Psoas muscle (tissue), 8 donors: ENCODE data around the gene CACNG4. TPM values are rescaled to one million over a fixed set of nuclear protein-coding genes. Genes with fewer than 3 reads are reported as not detected.

Experiments used
- ATAC-seq, 4 donors: fragments of 200-7000 bp; cut with Tn5 transposase; one replicate each; pipeline ENCODE4 v1.9.1; 2020; ENCODE audit warnings: moderate library complexity in 3 of 4, mild to moderate bottlenecking in 2 of 4
- DNase-seq, 2 donors: peaks; one replicate each; pipeline ENCODE4 v3.0.0-alpha.2; 2020
- H3K27ac ChIP-seq: fragments of 200-600 bp; one replicate; pipeline ENCODE4 v1.8.0; 2022
- H3K27me3 ChIP-seq, 3 donors: fragments of 200-600 bp in 1 of 3; one replicate each; pipeline versions ENCODE4 v1.6.1 to v1.8.0; 2013 to 2022; ENCODE audit warnings: low read length in 2 of 3, mild to moderate bottlenecking in 2 of 3, moderate library complexity in 1 of 3; ENCODE audit not compliant: insufficient read depth in 3 of 3
- H3K36me3 ChIP-seq, 2 donors: fragments of 200-600 bp in 1 of 2; one replicate each; pipeline versions ENCODE4 v1.6.1 to v1.8.0; 2013 to 2022; ENCODE audit warnings: low read depth in 1 of 2, mild to moderate bottlenecking in 1 of 2, moderate library complexity in 1 of 2; ENCODE audit not compliant: insufficient read depth in 1 of 2
- H3K4me1 ChIP-seq: fragments of 200-600 bp; one replicate; pipeline ENCODE4 v1.8.0; 2022
- H3K4me3 ChIP-seq: fragments of 200-600 bp; one replicate; pipeline ENCODE4 v1.8.0; 2022; ENCODE audit warnings: mild to moderate bottlenecking
- H3K9me3 ChIP-seq: fragments of 200-600 bp; one replicate; pipeline ENCODE4 v1.8.0; 2022
- WGBS, 3 donors: extraction: QIAGEN DNeasy Blood & Tissue Kit; methylation state at CpG; one replicate each; pipeline versions ENCODE4 v1.1.6 to v1.1.7; 2013; 5-methylcytosine and 5-hydroxymethylcytosine counted together
- intact Hi-C, 2 donors: fragments of 100-400 bp; cut with DNase I; formaldehyde crosslinking; loops; one replicate each; pipeline versions ENCODE4 v1.11.0 to v1.14.2; 2022
- polyA plus RNA-seq, 3 donors: library from polyadenylated mRNA; stranded (reverse); fragments of 200-250 nt; gene quantifications; one replicate each; pipeline ENCODE4 v1.2.3, GENCODE V29; 2013
- total RNA-seq, 4 donors: library from RNA; stranded (reverse); fragmentation: NEBNext Ultra II Directional in 2 of 4; extraction: Animal tissue kit (Norgen Biotek cat#: 25700) in 2 of 4; gene quantifications; one replicate each; pipeline versions ENCODE4 v1.2.1 to v1.2.4, GENCODE V29; 2021 to 2023
- TF ChIP-seq, protein P1 (sequence below): fragments of 200-600 bp; IDR thresholded peaks from one replicate; pipeline ENCODE4 v1.8.0; 2022; ENCODE audit warnings: antibody characterized with exemption
- donor health status: healthy with polysubstance abuse.
- donor health status: DM: no; HTN: no; CAD: no; lungs with moderate emphysema.
- donor health status: Bipolar disorder and iron deficiency.
- donor health status: healthy.
- donor health status: DM: yes; HTN: yes; CAD: no.
- donor health status: DM: no; HTN: no; CAD: no.
- donor health status: DM: no; HTN: no; CAD: no.
- donor health status: DM: yes; HTN: yes; CAD: no.

Gene CACNG4
- total and polyA plus RNA-seq, 7 donors = 0.03 TPM; not detected in 6

DNA sequence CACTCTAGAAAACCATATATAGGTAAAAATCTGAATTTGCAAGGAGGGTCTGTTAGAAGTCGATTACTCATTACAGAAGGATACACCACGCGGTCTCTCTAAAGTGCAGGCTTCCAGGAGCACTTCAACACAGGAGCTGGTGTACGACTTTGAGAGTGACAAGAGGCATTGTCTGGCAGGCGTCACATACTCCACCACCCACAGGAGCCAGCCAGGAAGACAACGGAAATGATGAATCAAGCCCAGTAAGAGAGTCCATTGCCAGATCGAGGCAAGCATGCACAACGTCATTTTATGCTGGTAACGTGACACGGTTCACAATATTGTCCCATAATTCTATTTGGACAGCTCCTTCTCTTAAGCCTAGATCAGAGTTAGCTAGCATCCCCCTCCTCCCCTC lies 15.0 kb upstream of the CACNG4 start:
- WGBS, 3 donors = 40 to 49% (median 43%) methylated on average over 10 of the region's 10 CpGs
- Histone ChIP-seq H3K4me1 (peaks cover 23% of the 10 kb centered on the region), H3K27me3 (peaks cover 0 to 10% (median 2%) of the 10 kb centered on the region in 3 donors), H3K4me3 (no peak overlapping the region), H3K27ac (no peak overlapping the region), H3K36me3 (no peaks in the 10 kb centered on the region), H3K9me3 (no peaks in the 10 kb centered on the region)
- TF ChIP-seq, protein P1, sequence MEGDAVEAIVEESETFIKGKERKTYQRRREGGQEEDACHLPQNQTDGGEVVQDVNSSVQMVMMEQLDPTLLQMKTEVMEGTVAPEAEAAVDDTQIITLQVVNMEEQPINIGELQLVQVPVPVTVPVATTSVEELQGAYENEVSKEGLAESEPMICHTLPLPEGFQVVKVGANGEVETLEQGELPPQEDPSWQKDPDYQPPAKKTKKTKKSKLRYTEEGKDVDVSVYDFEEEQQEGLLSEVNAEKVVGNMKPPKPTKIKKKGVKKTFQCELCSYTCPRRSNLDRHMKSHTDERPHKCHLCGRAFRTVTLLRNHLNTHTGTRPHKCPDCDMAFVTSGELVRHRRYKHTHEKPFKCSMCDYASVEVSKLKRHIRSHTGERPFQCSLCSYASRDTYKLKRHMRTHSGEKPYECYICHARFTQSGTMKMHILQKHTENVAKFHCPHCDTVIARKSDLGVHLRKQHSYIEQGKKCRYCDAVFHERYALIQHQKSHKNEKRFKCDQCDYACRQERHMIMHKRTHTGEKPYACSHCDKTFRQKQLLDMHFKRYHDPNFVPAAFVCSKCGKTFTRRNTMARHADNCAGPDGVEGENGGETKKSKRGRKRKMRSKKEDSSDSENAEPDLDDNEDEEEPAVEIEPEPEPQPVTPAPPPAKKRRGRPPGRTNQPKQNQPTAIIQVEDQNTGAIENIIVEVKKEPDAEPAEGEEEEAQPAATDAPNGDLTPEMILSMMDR = no peak
- ATAC-seq (no peak), DNase-seq (no peak)
- intact Hi-C loops = no loop called here

DNA sequence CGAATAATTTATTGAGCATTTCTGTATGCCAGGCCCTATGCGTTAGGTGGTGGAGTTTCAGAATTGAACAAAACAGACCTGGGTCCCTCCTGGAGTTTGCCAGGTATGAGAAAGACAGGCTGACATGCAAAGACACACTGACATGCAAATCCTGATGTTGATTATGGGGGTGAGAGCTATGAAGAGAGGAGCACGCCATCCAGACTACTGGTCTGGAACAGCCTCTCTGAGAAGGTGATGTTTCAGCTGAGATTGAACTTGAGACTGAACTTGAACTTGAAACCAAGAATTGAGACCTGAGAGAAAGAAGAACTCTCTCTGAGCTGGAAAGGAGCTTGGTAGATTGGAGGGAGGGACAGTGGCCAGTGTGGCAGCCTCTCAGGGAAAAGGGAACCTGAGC lies 14.2 kb upstream of the CACNG4 start:
- H3K36me3 ChIP-seq = no peaks in the 10 kb centered on the region
- 83 to 96% (median 96%) methylated on average over 3 of the region's 3 CpGs for WGBS, 3 donors
- peaks cover 23% of the 10 kb centered on the region for H3K4me1 ChIP-seq
- H3K27ac ChIP-seq = no peak overlapping the region
- peaks cover 0 to 5% (median 2%) of the 10 kb centered on the region in 3 donors for H3K27me3 ChIP-seq
- ATAC-seq (no peak), DNase-seq (no peak)
- intact Hi-C loops = no loop called here
- H3K4me3 ChIP-seq = no peak overlapping the region
- TF ChIP-seq, protein P1 = no peak
- no peaks in the 10 kb centered on the region for H3K9me3 ChIP-seq

DNA sequence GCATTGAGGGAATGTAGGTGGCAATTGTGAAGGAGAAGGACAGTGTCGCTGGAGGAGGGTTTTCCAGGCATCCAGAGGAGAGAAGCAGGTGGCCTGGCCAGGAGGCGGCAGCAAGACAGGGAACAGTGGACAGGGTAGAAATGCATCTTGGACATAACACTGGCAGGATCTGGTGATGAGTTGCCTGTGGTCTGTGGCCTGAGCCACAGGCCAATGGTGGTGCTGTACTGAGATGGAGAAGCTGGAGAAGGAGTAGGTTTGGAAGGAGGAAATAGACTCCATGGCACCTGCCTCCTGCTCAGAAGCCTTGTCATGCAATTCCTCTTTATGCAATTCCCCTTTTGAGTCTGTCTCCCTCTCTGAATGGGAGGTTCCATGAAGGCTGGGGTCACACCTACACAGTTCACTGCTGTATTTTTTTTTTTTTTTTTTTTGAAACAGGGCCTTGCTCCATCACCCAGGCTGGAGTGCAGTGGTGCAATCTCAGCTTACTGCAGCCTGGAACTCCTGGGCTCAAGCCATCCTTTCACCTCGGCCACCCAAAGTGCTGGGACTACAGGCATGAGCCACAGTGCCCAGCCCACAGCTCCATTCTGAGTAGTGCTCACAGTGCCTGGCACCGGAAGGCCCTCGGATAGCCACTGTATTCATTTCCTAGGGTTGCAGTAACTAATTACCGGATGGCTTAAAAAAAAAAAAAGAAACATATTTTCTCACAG lies 13.5 kb upstream of the CACNG4 start:
- 89% methylated on average over 6 of the region's 6 CpGs for WGBS, 3 donors
- H3K9me3 ChIP-seq = no peaks in the 10 kb centered on the region
- DNase-seq (no peak), ATAC-seq (peak in 1 of 4 donors; percentile 12)
- TF ChIP-seq, protein P1 = no peak
- peak overlapping the region; percentile 82 for H3K27ac ChIP-seq
- peaks cover 0 to 5% (median 2%) of the 10 kb centered on the region in 3 donors for H3K27me3 ChIP-seq
- peaks cover 19% of the 10 kb centered on the region for H3K4me1 ChIP-seq
- no peaks in the 10 kb centered on the region for H3K36me3 ChIP-seq
- intact Hi-C loops = no loop called here
- no peak overlapping the region for H3K4me3 ChIP-seq

DNA sequence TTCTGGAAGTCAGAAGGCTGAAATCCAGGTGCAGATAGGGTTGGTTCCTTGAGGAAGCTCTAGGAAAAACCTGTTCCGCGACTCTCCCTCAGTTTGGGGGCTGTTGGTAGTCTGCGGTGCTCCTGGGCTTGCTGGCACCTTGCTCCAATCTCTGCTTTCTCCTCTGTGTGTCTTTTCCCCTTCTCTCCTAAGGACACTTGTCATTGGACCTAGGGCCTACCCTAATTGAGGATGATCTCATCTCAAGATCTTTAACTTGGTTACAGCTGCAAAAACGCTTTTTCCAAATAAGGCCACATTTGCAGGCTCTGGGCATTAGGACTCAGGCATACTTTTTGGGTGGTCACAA lies 12.9 kb upstream of the CACNG4 start:
- Histone ChIP-seq H3K27ac (peak overlapping the region; percentile 82), H3K9me3 (no peaks in the 10 kb centered on the region), H3K4me1 (peaks cover 18% of the 10 kb centered on the region), H3K27me3 (peaks cover 0 to 5% (median 2%) of the 10 kb centered on the region in 3 donors), H3K36me3 (no peaks in the 10 kb centered on the region), H3K4me3 (no peak overlapping the region)
- TF ChIP-seq, protein P1 = no peak
- DNase-seq (no peak), ATAC-seq (no peak)
- WGBS, 3 donors = 82 to 87% (median 86%) methylated on average over 4 of the region's 4 CpGs
- intact Hi-C loops = no loop called here

DNA sequence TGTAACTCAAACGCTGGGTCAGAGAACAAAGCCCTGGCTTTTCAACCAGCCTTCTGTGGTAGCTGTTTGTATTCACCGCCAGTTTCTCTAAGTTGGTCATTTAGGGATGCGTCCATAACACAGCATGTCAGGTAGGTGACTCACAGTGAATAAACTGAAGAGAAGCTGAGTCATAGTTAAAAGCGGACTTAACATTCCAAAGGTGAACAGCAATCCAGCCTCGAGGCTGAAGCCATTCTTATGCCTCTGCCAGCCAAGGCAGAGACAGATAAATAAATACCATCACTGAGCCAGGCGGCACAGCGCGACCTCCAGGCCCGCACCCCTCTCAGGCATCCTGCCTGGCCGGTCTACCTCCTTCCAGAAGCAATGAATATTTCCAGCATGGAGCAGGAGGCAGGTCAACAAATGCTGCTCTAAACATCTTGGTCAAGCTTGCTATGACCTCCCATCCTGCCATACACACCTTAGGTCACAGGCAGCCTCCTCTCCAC lies 12.4 kb upstream of the CACNG4 start:
- Histone ChIP-seq H3K36me3 (no peaks in the 10 kb centered on the region), H3K4me1 (peaks cover 18% of the 10 kb centered on the region), H3K27me3 (peaks cover 0 to 5% (median 2%) of the 10 kb centered on the region in 3 donors), H3K4me3 (no peak overlapping the region), H3K27ac (peak overlapping the region; percentile 82), H3K9me3 (no peaks in the 10 kb centered on the region)
- ATAC-seq (peak; percentile 92 to 98 (median 97)), DNase-seq (peak in 1 of 2 donors; percentile 58)
- intact Hi-C loops = no loop called here
- WGBS, 3 donors = 41 to 64% (median 53%) methylated on average over 10 of the region's 10 CpGs
- TF ChIP-seq, protein P1 = no peak
